ENCODE data around the gene MEGF6. TPM values are rescaled to one million over a fixed set of nuclear protein-coding genes. Genes with fewer than 3 reads are reported as not detected.

MEGF6 gene
- total RNA-seq, 2 donors from 2014 or later, result 22.4 to 24.9 TPM

GRCh38 chr1:3537359-3537758 lies 73.9 kb downstream of the MEGF6 start:
- Histone ChIP-seq H3K27ac (no peak overlapping the region), H3K27me3 (no peaks in the 10 kb centered on the region), H3K4me3 (no peak overlapping the region), H3K9me3 (no peaks in the 10 kb centered on the region), H3K36me3 (replicated peaks in 1 of 2; ENCODE audit: insufficient read depth in 1 of 2, low read depth in 2 of 2) (no peaks in the 10 kb centered on the region), H3K4me1 (no peaks in the 10 kb centered on the region)
- intact Hi-C loops (cut with DNase I), result no loop called here
- no peak for TF ChIP-seq POLR2A (IDR thresholded peaks at IDR 0.05)
- no peak for TF ChIP-seq CTCF (IDR thresholded peaks at IDR 0.05)
- ATAC-seq (no peak), DNase-seq (no peak)
- 81 to 82% methylated on average over 10 to 14 of the region's 16 CpGs for WGBS, 2 donors

GRCh38 chr1:3536420-3537195 lies 74.7 kb downstream of the MEGF6 start:
- TF ChIP-seq CTCF (IDR thresholded peaks at IDR 0.05) (no peak), POLR2A (IDR thresholded peaks at IDR 0.05) (no peak)
- DNase-seq (no peak), ATAC-seq (no peak)
- no peak overlapping the region for H3K27ac ChIP-seq
- intact Hi-C loops (cut with DNase I), result no loop called here
- no peaks in the 10 kb centered on the region for H3K27me3 ChIP-seq
- no peaks in the 10 kb centered on the region for H3K36me3 ChIP-seq (replicated peaks in 1 of 2; ENCODE audit: insufficient read depth in 1 of 2, low read depth in 2 of 2)
- 60 to 69% methylated on average over 5 to 27 of the region's 27 CpGs for WGBS, 2 donors
- H3K9me3 ChIP-seq, result no peaks in the 10 kb centered on the region
- H3K4me3 ChIP-seq, result no peak overlapping the region
- no peaks in the 10 kb centered on the region for H3K4me1 ChIP-seq

GRCh38 chr1:3535732-3536131 lies 75.6 kb downstream of the MEGF6 start:
- 79 to 83% methylated on average over 10 to 12 of the region's 12 CpGs for WGBS, 2 donors
- Histone ChIP-seq H3K27ac (no peak overlapping the region), H3K36me3 (replicated peaks in 1 of 2; ENCODE audit: insufficient read depth in 1 of 2, low read depth in 2 of 2) (no peaks in the 10 kb centered on the region), H3K27me3 (no peaks in the 10 kb centered on the region), H3K4me3 (no peak overlapping the region), H3K4me1 (peaks cover 2% of the 10 kb centered on the region), H3K9me3 (no peaks in the 10 kb centered on the region)
- TF ChIP-seq POLR2A (IDR thresholded peaks at IDR 0.05) (no peak), CTCF (IDR thresholded peaks at IDR 0.05) (no peak)
- intact Hi-C loops (cut with DNase I), result no loop called here
- no peak for ATAC-seq
- DNase-seq, result no peak

GRCh38 chr1:3534803-3535637 lies 76.3 kb downstream of the MEGF6 start:
- ATAC-seq, result no peak
- TF ChIP-seq POLR2A (IDR thresholded peaks at IDR 0.05), result no peak
- Histone ChIP-seq H3K9me3 (no peaks in the 10 kb centered on the region), H3K4me3 (no peak overlapping the region), H3K27me3 (no peaks in the 10 kb centered on the region), H3K27ac (no peak overlapping the region), H3K4me1 (peaks cover 9% of the 10 kb centered on the region), H3K36me3 (replicated peaks in 1 of 2; ENCODE audit: insufficient read depth in 1 of 2, low read depth in 2 of 2) (no peaks in the 10 kb centered on the region)
- DNase-seq, result no peak
- 58 to 63% methylated on average over 11 to 17 of the region's 17 CpGs for WGBS, 2 donors
- intact Hi-C loops (cut with DNase I), result no loop called here

Measured in body of pancreas (tissue), 4 donors.